GM12892 (cell line): ENCODE measurements around the gene ASTN2.

Experiments
- POLR2A ChIP-seq: IDR thresholded peaks from 2 replicates; pipeline ENCODE4 v1.6.1; 2011; ENCODE audit warnings: low read depth, low read length, control low read depth
- POLR2AphosphoS5 ChIP-seq: IDR thresholded peaks from 2 replicates; pipeline ENCODE4 v1.6.1; 2011; ENCODE audit warnings: low read depth, low read length, control low read depth

DNA sequence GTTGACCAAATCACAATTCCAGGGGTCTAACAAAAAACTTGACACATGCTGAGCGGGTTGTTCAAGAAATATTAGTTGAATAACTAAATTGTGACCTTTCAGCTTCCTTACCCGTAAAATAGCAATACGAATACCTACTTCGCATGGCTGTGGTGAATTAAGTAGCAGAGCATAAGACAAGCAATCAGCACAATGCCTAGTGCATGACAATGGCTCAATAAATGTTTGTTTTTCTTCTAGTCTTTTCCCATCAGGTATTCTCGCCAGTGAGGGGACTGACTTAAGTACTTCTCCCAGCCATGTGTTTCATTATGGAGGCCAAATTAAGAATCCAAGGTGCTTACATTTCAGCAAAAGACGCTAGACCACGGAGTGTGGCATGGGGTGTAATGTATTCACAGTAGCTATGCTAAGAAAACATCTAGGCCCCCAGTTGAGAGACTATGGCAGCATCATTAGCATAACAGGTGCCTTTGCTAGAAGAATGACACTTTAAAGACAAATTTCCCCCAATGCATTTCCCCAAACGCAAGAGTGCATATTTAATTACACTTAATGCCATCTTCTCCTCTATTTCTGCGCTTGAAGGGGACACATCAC is 145.9 kb downstream of the ASTN2 start:
- no peak for TF ChIP-seq POLR2A
- no peak for TF ChIP-seq POLR2AphosphoS5
